K562 (cell line): ENCODE measurements around the gene COX6B2. TPM values are rescaled to one million over a fixed set of nuclear protein-coding genes. Genes with fewer than 3 reads are reported as not detected.

ENCODE experiments used
- ATAC-seq: fragments of 200-7000 bp; cut with Tn5 transposase; 3 replicates; pipeline ENCODE4 v1.9.1; 2020; ENCODE audit warnings: moderate library complexity
- BruUV-seq: library from RNA; stranded (reverse); fragments of 400-500 nt; replicated peaks from 2 replicates; lab custom pipeline; 2021; lab: Mats Ljungman, UMichigan
- CTCF ChIA-PET: fragments of 300-600 bp; formaldehyde crosslinking; extraction: SDS; loops from one replicate; lab custom pipeline; 2021; ENCODE audit warnings: low intra/inter-chr PET ratio; lab: Yijun Ruan, JAX
- POLR2A ChIA-PET: fragments of 300-600, 350-650 bp; sonication (Branson Sonifier 250); formaldehyde crosslinking; extraction: SDS; loops from one replicate; lab custom pipeline; 2021; ENCODE audit warnings: antibody characterized with exemption, inconsistent platforms; lab: Yijun Ruan, JAX
- DNase-seq, 4 experiments: peaks; one replicate each; pipeline versions ENCODE4 v3.0.0 to v3.0.0-alpha.2; 2011 to 2018; ENCODE audit warnings: low spot score in 3 of 4, mixed read lengths in 3 of 4; ENCODE audit errors: extremely low read depth in 1 of 4
- FAIRE-seq: peaks from 2 replicates; lab custom pipeline; 2011; peaks lifted over from hg19 to GRCh38; lab: Jason Lieb, UNC
- H2AFZ ChIP-seq: 2 replicates; pipeline ENCODE4 v1.6.0; 2011; ENCODE audit warnings: low read depth, low read length, control low read depth, inconsistent platforms
- H3K27ac ChIP-seq: fragments of 200-600 bp; 3 replicates; pipeline ENCODE4 v1.8.0; 2011; ENCODE audit warnings: low read depth, mild to moderate bottlenecking, control low read depth, inconsistent platforms, low read length, moderate library complexity, mixed read lengths; ENCODE audit errors: extremely low read depth
- H3K27me3 ChIP-seq, 2 experiments: fragments of 300-600 bp in 1 of 2; 2 replicates in 1 of 2; 3 replicates in 1 of 2; pipeline versions ENCODE4 v1.6.0 to v1.8.0; 2011; ENCODE audit warnings: inconsistent platforms in 2 of 2, low read length in 2 of 2, mild to moderate bottlenecking in 1 of 2, mixed read lengths in 1 of 2, moderate library complexity in 1 of 2; ENCODE audit not compliant: control insufficient read depth in 2 of 2, insufficient read depth in 2 of 2
- H3K36me3 ChIP-seq: fragments of 300-600 bp; 3 replicates; pipeline ENCODE4 v1.8.0; 2011; ENCODE audit warnings: mild to moderate bottlenecking, low read length, inconsistent platforms; ENCODE audit not compliant: control insufficient read depth, insufficient read depth
- H3K4me1 ChIP-seq, 2 experiments: fragments of 200-600 bp in 1 of 2; replicated peaks in 1 of 2; 2 replicates in 1 of 2; 3 replicates in 1 of 2; pipeline versions ENCODE4 v1.5.1 to v1.8.0; 2011; ENCODE audit warnings: inconsistent platforms in 2 of 2, low read length in 2 of 2, mild to moderate bottlenecking in 1 of 2, mixed read lengths in 1 of 2, moderate library complexity in 1 of 2; ENCODE audit not compliant: control insufficient read depth in 2 of 2, insufficient read depth in 2 of 2
- H3K4me2 ChIP-seq: 2 replicates; pipeline ENCODE4 v1.6.1; 2011; ENCODE audit warnings: low read length, control low read depth, inconsistent platforms, mixed read lengths; ENCODE audit not compliant: insufficient read depth
- H3K4me3 ChIP-seq: fragments of 200-600 bp; sonication (generic), shearing (Covaris generic); 2 replicates; pipeline ENCODE4 v1.5.1; 2016; ENCODE audit warnings: control low read depth, inconsistent platforms
- H3K79me2 ChIP-seq: fragments of 200-600 bp; 3 replicates; pipeline ENCODE4 v1.8.0; 2011; ENCODE audit warnings: low read length, inconsistent platforms; ENCODE audit not compliant: control insufficient read depth, insufficient read depth
- H3K9ac ChIP-seq, 2 experiments: 2 replicates each; pipeline versions ENCODE4 v1.6.0 to v1.6.1; 2011; ENCODE audit warnings: low read depth in 2 of 2, low read length in 2 of 2, control low read depth in 1 of 2, inconsistent platforms in 1 of 2, mild to moderate bottlenecking in 1 of 2, mixed read lengths in 1 of 2; ENCODE audit not compliant: insufficient read depth in 1 of 2
- H3K9me1 ChIP-seq: one replicate; pipeline ENCODE4 v1.6.0; 2011; ENCODE audit warnings: inconsistent platforms, mild to moderate bottlenecking, low read length, moderate library complexity; ENCODE audit not compliant: control insufficient read depth, insufficient read depth
- H3K9me3 ChIP-seq: replicated peaks from 2 replicates; pipeline ENCODE4 v1.5.1; 2011; ENCODE audit warnings: low read depth, low read length, inconsistent platforms; ENCODE audit not compliant: control insufficient read depth, insufficient read depth
- H4K20me1 ChIP-seq: replicated peaks from 2 replicates; pipeline ENCODE4 v1.6.1; 2011; ENCODE audit warnings: low read length, inconsistent platforms, mixed read lengths; ENCODE audit not compliant: control insufficient read depth, insufficient read depth
- CHAMP1 ChIP-seq: fragments of 450-650 bp; IDR thresholded peaks from 2 replicates; pipeline ENCODE4 v1.6.1; 2016; ENCODE audit warnings: mild to moderate bottlenecking
- CREM ChIP-seq: IDR thresholded peaks from 2 replicates; pipeline ENCODE4 v1.6.1; 2014; ENCODE audit warnings: antibody characterized with exemption, low read depth
- ETS2 ChIP-seq: IDR thresholded peaks from 2 replicates; pipeline ENCODE4 v1.6.1; 2016; ENCODE audit warnings: borderline replicate concordance, missing genetic modification characterization, mild to moderate bottlenecking, moderate library complexity, missing compliant biosample characterization; ENCODE audit not compliant: poor library complexity, severe bottlenecking
- HNRNPUL1 ChIP-seq: fragments of 200-400 bp; formaldehyde crosslinking; IDR thresholded peaks from 2 replicates; pipeline ENCODE4 v1.6.1; 2017; ENCODE audit warnings: low read length
- JUNB ChIP-seq: fragments of 450-650 bp; formaldehyde crosslinking; conservative IDR thresholded peaks from 2 replicates; pipeline ENCODE4 v1.4.0; 2020; ENCODE audit warnings: mild to moderate bottlenecking
- MYBL2 ChIP-seq, 2 experiments: fragments of 450-650 bp in 1 of 2; sonication (generic) in 1 of 2; formaldehyde crosslinking in 1 of 2; IDR thresholded peaks; 2 replicates each; pipeline versions ENCODE4 v1.6.1 to v1.8.1; 2017 to 2022; ENCODE audit warnings: borderline replicate concordance in 1 of 2, inconsistent platforms in 1 of 2, low read depth in 1 of 2, mild to moderate bottlenecking in 1 of 2, missing genetic modification reagents in 1 of 2, moderate library complexity in 1 of 2
- PHF20 ChIP-seq: fragments of 450-650 bp; IDR thresholded peaks from 2 replicates; pipeline ENCODE4 v1.6.1; 2018; ENCODE audit not compliant: partially characterized antibody
- PURB ChIP-seq: sonication (generic); formaldehyde crosslinking; IDR thresholded peaks from 2 replicates; pipeline ENCODE4 v1.9.0; 2021; ENCODE audit warnings: low read depth, mild to moderate bottlenecking, missing genetic modification reagents
- ZBTB7A ChIP-seq: IDR thresholded peaks from 2 replicates; pipeline ENCODE4 v1.6.1; 2011; ENCODE audit warnings: low read depth, mild to moderate bottlenecking, low read length, moderate library complexity, borderline replicate concordance; ENCODE audit not compliant: control insufficient read depth
- ZNF76 ChIP-seq: fragments of 250-450 bp; sonication (Bioruptor Pico); IDR thresholded peaks from 2 replicates; pipeline ENCODE4 v1.4.0; 2020; ENCODE audit warnings: mild to moderate bottlenecking, moderate library complexity, borderline replicate concordance
- WGBS: fragments of 100-300 bp; shearing (Covaris generic); methylation state at CpG from one replicate; pipeline ENCODE4 v1.1.6; 2016; ENCODE audit warnings: low coverage, mixed read lengths; ENCODE audit not compliant: insufficient coverage; ENCODE audit errors: missing lambda C conversion rate; 5-methylcytosine and 5-hydroxymethylcytosine counted together
- in situ Hi-C: fragments of 300-500 bp; cut with MboI; formaldehyde crosslinking; loops from 4 replicates; pipeline ENCODE4 v1.15.0; 2018; ENCODE audit warnings: inconsistent platforms, mixed read lengths
- intact Hi-C: fragments of 100-400 bp; cut with micrococcal nuclease; formaldehyde crosslinking; loops from 2 replicates; pipeline ENCODE4 v1.14.2; 2022
- polyA plus RNA-seq, 8 experiments: library from polyadenylated mRNA; depleted of rRNA in 4 of 8; stranded (reverse) in 5 of 8; unstranded in 3 of 8; fragments of >200 nt; fragmentation: Nextera tagmentation in 2 of 8; fragmentation: Illumina TruSeq in 1 of 8; extraction: Ambion mirVana in 2 of 8; extraction: Trizol in 1 of 8; gene quantifications; 2 replicates each; pipeline versions ENCODE4 v1.2.1 to v1.2.3, GENCODE V29; 2011 to 2014; ENCODE audit warnings: inconsistent platforms in 1 of 8, missing spikeins in 1 of 8
- total RNA-seq, 7 experiments: library from RNA; depleted of rRNA in 6 of 7; stranded (reverse); fragments of >200 nt in 6 of 7; fragmentation: Illumina TruSeq in 2 of 7; extraction: Trizol in 2 of 7; gene quantifications; 2 replicates each; pipeline versions ENCODE4 v1.2.1 to v1.2.3, GENCODE V29; 2011 to 2021; ENCODE audit warnings: low replicate concordance in 1 of 7

The COX6B2 gene
- total and polyA plus RNA-seq, 9 of the 15 experiments (the other 6 are each of a cell fraction or from before 2014, with no cell fraction given): 0.40 to 2.5 (median 0.83) TPM

DNA sequence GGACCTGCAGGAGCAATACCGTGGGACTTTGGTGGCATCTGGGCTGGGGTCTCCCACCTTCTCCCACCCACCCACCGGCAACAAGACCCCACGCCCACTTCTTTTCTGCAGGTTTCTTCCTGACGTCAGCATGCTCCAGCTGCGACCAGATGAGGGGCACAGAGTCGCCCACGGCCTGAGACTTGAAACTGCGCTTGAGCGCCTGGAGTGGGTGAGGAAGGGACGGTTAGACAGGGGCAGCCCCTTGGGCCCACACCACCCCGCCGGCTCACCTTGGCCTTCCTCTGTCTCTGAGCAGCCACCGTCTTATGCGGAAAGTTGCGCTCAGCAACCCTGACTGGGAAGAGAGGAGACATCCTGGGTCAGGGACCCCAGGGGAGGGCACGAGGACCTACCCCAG is 6.4 kb upstream of the COX6B2 start:
- no peak overlapping the region for H3K4me3 ChIP-seq
- intact Hi-C loops (no loop called here), in situ Hi-C loops (no loop called here)
- DNase-seq (no peak), FAIRE-seq (no peak), ATAC-seq (no peak)
- WGBS: 76% methylated on average over 13 of the region's 16 CpGs
- H3K27ac ChIP-seq: no peak overlapping the region
- H2AFZ ChIP-seq: no peak overlapping the region
- H3K9me1 ChIP-seq: no peaks in the 10 kb centered on the region
- no TSS peak for BruUV-seq
- H3K27me3 ChIP-seq: peaks cover 5 to 15% of the 10 kb centered on the region in 2 experiments; a peak in 3 of 5 replicates
- H3K9me3 ChIP-seq: no peaks in the 10 kb centered on the region
- CTCF ChIA-PET: no interaction called here
- H3K4me2 ChIP-seq: no peak overlapping the region
- no peaks in the 10 kb centered on the region for H3K79me2 ChIP-seq
- H4K20me1 ChIP-seq: no peaks in the 10 kb centered on the region
- no peak overlapping the region for H3K9ac ChIP-seq
- no peaks in the 10 kb centered on the region for H3K36me3 ChIP-seq
- H3K4me1 ChIP-seq: peaks cover 0 to 52% of the 10 kb centered on the region in 2 experiments; a peak in 2 of 5 replicates
- POLR2A ChIA-PET: interaction anchor here (1.0 kb wide), 1 partner anchor 9 kb away, joined by 3 read pairs; the partner anchor contains the start of gene IL11
- TF ChIP-seq PURB (CRISPR knock-in tag) (no peak), ZBTB7A (peak; percentile 22; the same call in 1 of the 2 replicates)

DNA sequence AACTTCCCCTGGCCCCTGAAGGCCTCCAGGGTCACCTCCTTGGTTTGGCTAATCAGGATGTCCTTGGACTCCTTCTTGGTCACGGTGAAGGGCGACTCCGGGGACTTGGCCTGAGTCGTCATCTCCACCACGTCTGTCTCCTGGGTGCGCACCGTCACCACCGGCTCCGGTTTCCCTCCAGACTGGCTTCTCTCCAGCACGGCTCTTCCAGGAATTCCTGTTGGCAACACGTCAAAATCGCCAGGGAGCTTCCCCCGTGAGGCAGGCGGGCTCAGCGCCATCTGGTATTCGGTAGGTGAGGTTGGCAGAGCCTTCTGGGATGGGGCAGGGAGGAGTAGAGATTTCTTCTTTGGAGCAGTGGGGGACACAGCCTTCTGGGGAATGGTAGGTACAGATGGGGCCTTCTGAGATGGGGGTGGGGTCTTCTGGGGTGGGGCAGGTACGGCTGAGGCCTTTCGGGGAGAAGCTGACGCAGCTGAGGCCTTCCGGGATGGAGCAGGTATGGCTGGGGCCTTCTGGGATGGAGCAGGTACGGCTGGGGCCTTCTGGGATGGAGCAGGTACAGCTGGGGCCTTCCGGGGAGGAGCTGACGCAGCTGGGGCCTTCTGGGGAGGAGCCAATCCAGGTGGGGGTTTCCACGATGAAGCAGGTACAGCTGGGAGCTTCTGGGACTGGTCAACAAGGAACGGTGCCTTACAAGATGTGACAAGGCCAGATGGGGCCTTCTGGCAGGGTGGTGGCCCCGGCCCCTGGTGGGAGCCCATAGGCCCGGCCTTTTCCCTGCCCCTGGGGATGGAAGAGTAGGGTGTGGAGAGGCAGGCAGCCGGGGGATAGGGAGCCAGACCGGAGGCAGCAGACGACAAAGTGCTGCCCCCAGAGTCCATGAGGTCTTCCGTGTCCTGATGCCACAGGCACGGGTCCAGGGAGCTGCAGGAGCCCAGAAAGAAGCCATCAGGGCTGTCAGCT is 4.7 kb upstream of the COX6B2 start:
- no TSS peak for BruUV-seq
- no peak overlapping the region for H3K4me3 ChIP-seq
- ATAC-seq (no peak), DNase-seq (no peak), FAIRE-seq (no peak)
- H3K4me2 ChIP-seq: no peak overlapping the region
- H4K20me1 ChIP-seq: no peaks in the 10 kb centered on the region
- H3K9me1 ChIP-seq: no peaks in the 10 kb centered on the region
- H3K9ac ChIP-seq: peak overlapping the region in 1 of 2 experiments; percentile 64; a peak in 2 of 4 replicates
- no peak overlapping the region for H2AFZ ChIP-seq
- H3K27ac ChIP-seq: no peak overlapping the region
- 32% methylated on average over 26 of the region's 32 CpGs for WGBS
- peaks cover 0 to 60% of the 10 kb centered on the region in 2 experiments; a peak in 4 of 5 replicates for H3K4me1 ChIP-seq
- H3K79me2 ChIP-seq: no peaks in the 10 kb centered on the region
- peaks cover 9 to 21% of the 10 kb centered on the region in 2 experiments; a peak in 4 of 5 replicates for H3K27me3 ChIP-seq
- ChIA-PET CTCF (no interaction called here), POLR2A (interaction anchor here (0.5 to 1.3 kb wide), 2 partner anchors 10 to 39 kb away, joined by 3 read pairs; no protein-coding TSS in a partner anchor)
- no peaks in the 10 kb centered on the region for H3K9me3 ChIP-seq
- intact Hi-C loops (no loop called here), in situ Hi-C loops (no loop called here)
- H3K36me3 ChIP-seq: no peaks in the 10 kb centered on the region
- TF ChIP-seq CREM (no peak), ZNF76 (CRISPR knock-in tag) (no peak), PHF20 (no peak), MYBL2 (IDR thresholded peaks at IDR 0.05; ENCODE audit: low read depth) (no peak), MYBL2 (CRISPR knock-in tag; IDR thresholded peaks at IDR 0.05; ENCODE audit: borderline replicate concordance) (no peak), CHAMP1 (no peak), JUNB (no peak), HNRNPUL1 (no peak), ETS2 (tag) (no peak)
